Adrenal gland (tissue), 12 donors: ENCODE data around the gene ANKRD44. TPM values are rescaled to one million over a fixed set of nuclear protein-coding genes. Genes with fewer than 3 reads are reported as not detected.
A peak's percentile ranks its signal among the peaks of the same experiment; 100 is the strongest.

ENCODE experiments used
- DNase-seq, 7 donors: peaks; one replicate each; pipeline ENCODE4 v3.0.0-alpha.2; 2019 to 2020
- H3K27ac ChIP-seq, 5 donors: fragments of 200-600 bp; sonication (generic) in 4 of 5; 1 replicate in 3 of 5; 2 replicates in 2 of 5; pipeline versions ENCODE4 v1.5.1 to v1.8.0; 2016 to 2020; ENCODE audit warnings: mild to moderate bottlenecking in 1 of 5
- H3K27me3 ChIP-seq: fragments of 200-600 bp; 2 replicates; pipeline ENCODE4 v1.8.0; 2021
- H3K36me3 ChIP-seq, 2 donors: fragments of 200-600 bp; replicated peaks in 1 of 2; 1 replicate in 1 of 2; 2 replicates in 1 of 2; pipeline versions ENCODE4 v1.5.1 to v1.8.0; 2018 to 2022
- H3K4me1 ChIP-seq, 2 donors: fragments of 200-600 bp; replicated peaks in 1 of 2; 1 replicate in 1 of 2; 2 replicates in 1 of 2; pipeline versions ENCODE4 v1.5.1 to v1.8.0; 2018 to 2021
- H3K4me3 ChIP-seq, 4 donors: fragments of 200-600 bp; sonication (generic) in 3 of 4; one replicate each; pipeline ENCODE4 v1.5.1; 2016 to 2018
- H3K9me3 ChIP-seq, 3 donors: fragments of 200-600 bp; sonication (generic) in 1 of 3; replicated peaks in 1 of 3; 1 replicate in 2 of 3; 2 replicates in 1 of 3; pipeline versions ENCODE4 v1.5.1 to v1.8.0; 2016 to 2021
- CTCF ChIP-seq, 6 experiments: fragments of 450-650 bp in 4 of 6; fragments of 200-600 bp in 2 of 6; sonication (generic) in 1 of 6; IDR thresholded peaks; 1 replicate in 5 of 6; 2 replicates in 1 of 6; pipeline versions ENCODE4 v1.5.1 to v1.8.0; 2016 to 2021; ENCODE audit warnings: antibody characterized with exemption in 6 of 6, mild to moderate bottlenecking in 2 of 6, moderate library complexity in 1 of 6
- POLR2A ChIP-seq, 2 donors: fragments of 450-650 bp; IDR thresholded peaks; one replicate each; pipeline ENCODE4 v1.6.1; 2017; ENCODE audit warnings: antibody characterized with exemption in 2 of 2, mild to moderate bottlenecking in 2 of 2, moderate library complexity in 1 of 2
- WGBS, 4 donors: extraction: QIAGEN DNeasy Blood & Tissue Kit in 2 of 4; methylation state at CpG; one replicate each; pipeline versions ENCODE4 v1.1.5 to v1.1.7; 2013 to 2017; 5-methylcytosine and 5-hydroxymethylcytosine counted together
- intact Hi-C, 2 donors: fragments of 100-400 bp; cut with DNase I; formaldehyde crosslinking; loops; one replicate each; pipeline versions ENCODE4 v1.14.1 to v1.15.0; 2022 to 2023
- polyA plus RNA-seq, 3 donors: library from polyadenylated mRNA; stranded (reverse); fragments of 200-250 nt in 2 of 3; fragments of 350-450 nt in 1 of 3; fragmentation: Illumina TruSeq in 1 of 3; extraction: RNeasy Lipid Tissue Mini Kit (QIAGEN cat#74804) in 1 of 3; gene quantifications; one replicate each; pipeline ENCODE4 v1.2.3, GENCODE V29; 2013 to 2014
- total RNA-seq, 9 donors: library from RNA; depleted of rRNA in 4 of 9; stranded (reverse); fragments of >200 nt in 4 of 9; fragments of 120-200 nt in 1 of 9; fragmentation: NEBNext Ultra II Directional in 1 of 9; extraction: Animal tissue kit (Norgen Biotek cat#: 25700) in 1 of 9; gene quantifications; one replicate each; pipeline versions ENCODE4 v1.1.0 to v1.2.4, GENCODE V29; 2013 to 2023
- donor health status: healthy with polysubstance abuse.
- donor health status: Bipolar disorder and iron deficiency.
- donor health status: DM: yes; HTN: yes; CAD: no.
- donor health status: DM: no; HTN: no; CAD: no.
- donor health status: DM: no; HTN: no; CAD: no.
- donor health status: DM: yes; HTN: yes; CAD: no.

Gene ANKRD44
- total and polyA plus RNA-seq, 12 donors = 3.8 to 40.2 (median 21.3) TPM

GRCh38 chr2:197165020-197165419 is 145.6 kb downstream of the ANKRD44 start:
- no peaks in the 10 kb centered on the region for H3K36me3 ChIP-seq
- H3K4me1 ChIP-seq = peaks cover 10 to 13% of the 10 kb centered on the region in 2 donors
- no peaks in the 10 kb centered on the region for H3K27me3 ChIP-seq
- intact Hi-C loops = no loop called here
- 81 to 85% (median 83%) methylated on average over 7 of the region's 7 CpGs for whole genome bisulfite sequencing, 4 donors
- no peak for TF ChIP-seq CTCF (IDR thresholded peaks at IDR 0.05)
- no peak for TF ChIP-seq POLR2A (IDR thresholded peaks at IDR 0.05)
- H3K9me3 ChIP-seq = no peaks in the 10 kb centered on the region
- no peak overlapping the region for H3K4me3 ChIP-seq
- H3K27ac ChIP-seq = no peak overlapping the region
- DNase-seq = no peak

- no peak for TF ChIP-seq POLR2A (IDR thresholded peaks at IDR 0.05)
- no peak for TF ChIP-seq CTCF (IDR thresholded peaks at IDR 0.05)
- H3K4me3 ChIP-seq = peak overlapping the region in 1 of 4 donors; percentile 17
- WGBS, 4 donors = 50 to 77% (median 64%) methylated on average over 12 to 39 of the region's 39 CpGs
- DNase-seq = no peak
- H3K9me3 ChIP-seq = no peaks in the 10 kb centered on the region
- no peaks in the 10 kb centered on the region for H3K27me3 ChIP-seq
- intact Hi-C loops = loop anchor here in 1 of 2 donors (5.0 kb wide), 1 partner anchor 47 kb away; no protein-coding TSS in a partner anchor
- H3K4me1 ChIP-seq = peaks cover 18 to 19% of the 10 kb centered on the region in 2 donors
- peak overlapping the region in 1 of 5 donors; percentile 42 for H3K27ac ChIP-seq
- H3K36me3 ChIP-seq = no peaks in the 10 kb centered on the region
Observed at GRCh38 chr2:197164141-197164754, 146.3 kb downstream of the ANKRD44 start.

- Histone ChIP-seq H3K27me3 (no peaks in the 10 kb centered on the region), H3K4me3 (no peak overlapping the region), H3K27ac (no peak overlapping the region), H3K9me3 (no peaks in the 10 kb centered on the region), H3K4me1 (peaks cover 23 to 24% of the 10 kb centered on the region in 2 donors), H3K36me3 (no peaks in the 10 kb centered on the region)
- WGBS, 4 donors = 93 to 94% (median 93%) methylated on average over 16 to 17 of the region's 17 CpGs
- intact Hi-C loops = loop anchor here in 1 of 2 donors (5.0 kb wide), 1 partner anchor 46 kb away; no protein-coding TSS in a partner anchor
- TF ChIP-seq CTCF (IDR thresholded peaks at IDR 0.05) (no peak), POLR2A (IDR thresholded peaks at IDR 0.05) (no peak)
- no peak for DNase-seq
Observed at GRCh38 chr2:197163712-197164140, 146.9 kb downstream of the ANKRD44 start.

GRCh38 chr2:197161774-197162173 is 148.8 kb downstream of the ANKRD44 start:
- WGBS, 4 donors = 72 to 86% (median 81%) methylated on average over 5 of the region's 5 CpGs
- TF ChIP-seq POLR2A (IDR thresholded peaks at IDR 0.05) (no peak), CTCF (IDR thresholded peaks at IDR 0.05) (no peak)
- H3K4me1 ChIP-seq = peaks cover 23 to 29% of the 10 kb centered on the region in 2 donors
- no peak for DNase-seq
- no peak overlapping the region for H3K4me3 ChIP-seq
- no peaks in the 10 kb centered on the region for H3K9me3 ChIP-seq
- no peak overlapping the region for H3K27ac ChIP-seq
- intact Hi-C loops = loop anchor here in 1 of 2 donors (5.0 kb wide), 1 partner anchor 44 kb away; no protein-coding TSS in a partner anchor
- H3K27me3 ChIP-seq = no peaks in the 10 kb centered on the region
- no peaks in the 10 kb centered on the region for H3K36me3 ChIP-seq
